ENCODE results near the gene ABCA1. TPM values are rescaled to one million over a fixed set of nuclear protein-coding genes. Genes with fewer than 3 reads are reported as not detected.
"Not testable (repeated sequence)": the region's sequence is repeated elsewhere in the genome, so short reads cannot be mapped to it uniquely, and the experiment has no call there.

The ABCA1 gene
- total RNA-seq, 1 donor from 2014 or later = 76.6 TPM

- DNase-seq (ENCODE audit: low spot score) = no peak
These were observed 158.3 kb downstream of the ABCA1 start for GRCh38 chr9:104769655-104770054.

GRCh38 chr9:104769029-104769428 is 158.9 kb downstream of the ABCA1 start:
- not testable (repeated sequence) for DNase-seq (ENCODE audit: low spot score)

- DNase-seq (ENCODE audit: low spot score) = no peak
These were observed 160.4 kb downstream of the ABCA1 start for GRCh38 chr9:104767507-104767906.

GRCh38 chr9:104766025-104766424 is 161.9 kb downstream of the ABCA1 start:
- no peak for DNase-seq (ENCODE audit: low spot score)

- no peak for DNase-seq (ENCODE audit: low spot score)
These were observed 162.8 kb downstream of the ABCA1 start for GRCh38 chr9:104765138-104765537.

GRCh38 chr9:104758974-104759373 is 169.0 kb downstream of the ABCA1 start:
- DNase-seq (ENCODE audit: low spot score) = no peak

- no peak for DNase-seq (ENCODE audit: low spot score)
These were observed 177.7 kb downstream of the ABCA1 start for GRCh38 chr9:104750185-104750767.

- peak; percentile 38 for DNase-seq (ENCODE audit: low spot score)
These were observed 179.5 kb downstream of the ABCA1 start for GRCh38 chr9:104748359-104749031.

GRCh38 chr9:104747565-104748358 is 180.2 kb downstream of the ABCA1 start, which contains the start of gene NIPSNAP3A:
TSS of gene NIPSNAP3A (plus strand) at chr9:104747683. CDS start at chr9:104747793, 110 bp downstream.
- peak; percentile 92 for DNase-seq (ENCODE audit: low spot score)

GRCh38 chr9:104747245-104747564 is 180.8 kb downstream of the ABCA1 start:
- no peak for DNase-seq (ENCODE audit: low spot score)

GRCh38 chr9:104746798-104747197 is 181.2 kb downstream of the ABCA1 start:
- DNase-seq (ENCODE audit: low spot score) = no peak

GRCh38 chr9:104746285-104746684 is 181.7 kb downstream of the ABCA1 start:
- no peak for DNase-seq (ENCODE audit: low spot score)

- DNase-seq (ENCODE audit: low spot score) = no peak
These were observed 182.1 kb downstream of the ABCA1 start for GRCh38 chr9:104745852-104746251.

- peak; percentile 79 for DNase-seq (ENCODE audit: low spot score)
These were observed 184.5 kb downstream of the ABCA1 start for GRCh38 chr9:104743376-104743985.

- DNase-seq (ENCODE audit: low spot score) = no peak
These were observed 187.3 kb downstream of the ABCA1 start for GRCh38 chr9:104740621-104741020.

- no peak for DNase-seq (ENCODE audit: low spot score)
These were observed 189.5 kb downstream of the ABCA1 start for GRCh38 chr9:104738452-104738851.

Other genes starting within 250 kb of the ABCA1 start
- 6.0 TPM for gene OR13D1, start 233.6 kb downstream of the ABCA1 start, total RNA-seq (ENCODE audit: insufficient read depth, low replicate concordance)
- 62.1 TPM for gene NIPSNAP3A, start 180.5 kb downstream of the ABCA1 start, total RNA-seq (ENCODE audit: insufficient read depth, low replicate concordance)
- 6.5 TPM for gene NIPSNAP3B, start 164.0 kb downstream of the ABCA1 start, total RNA-seq (ENCODE audit: insufficient read depth, low replicate concordance)